ENCODE measurements around the gene ARSG.
A peak's percentile ranks its signal among the peaks of the same experiment; 100 is the strongest.

The ARSG gene

DNA sequence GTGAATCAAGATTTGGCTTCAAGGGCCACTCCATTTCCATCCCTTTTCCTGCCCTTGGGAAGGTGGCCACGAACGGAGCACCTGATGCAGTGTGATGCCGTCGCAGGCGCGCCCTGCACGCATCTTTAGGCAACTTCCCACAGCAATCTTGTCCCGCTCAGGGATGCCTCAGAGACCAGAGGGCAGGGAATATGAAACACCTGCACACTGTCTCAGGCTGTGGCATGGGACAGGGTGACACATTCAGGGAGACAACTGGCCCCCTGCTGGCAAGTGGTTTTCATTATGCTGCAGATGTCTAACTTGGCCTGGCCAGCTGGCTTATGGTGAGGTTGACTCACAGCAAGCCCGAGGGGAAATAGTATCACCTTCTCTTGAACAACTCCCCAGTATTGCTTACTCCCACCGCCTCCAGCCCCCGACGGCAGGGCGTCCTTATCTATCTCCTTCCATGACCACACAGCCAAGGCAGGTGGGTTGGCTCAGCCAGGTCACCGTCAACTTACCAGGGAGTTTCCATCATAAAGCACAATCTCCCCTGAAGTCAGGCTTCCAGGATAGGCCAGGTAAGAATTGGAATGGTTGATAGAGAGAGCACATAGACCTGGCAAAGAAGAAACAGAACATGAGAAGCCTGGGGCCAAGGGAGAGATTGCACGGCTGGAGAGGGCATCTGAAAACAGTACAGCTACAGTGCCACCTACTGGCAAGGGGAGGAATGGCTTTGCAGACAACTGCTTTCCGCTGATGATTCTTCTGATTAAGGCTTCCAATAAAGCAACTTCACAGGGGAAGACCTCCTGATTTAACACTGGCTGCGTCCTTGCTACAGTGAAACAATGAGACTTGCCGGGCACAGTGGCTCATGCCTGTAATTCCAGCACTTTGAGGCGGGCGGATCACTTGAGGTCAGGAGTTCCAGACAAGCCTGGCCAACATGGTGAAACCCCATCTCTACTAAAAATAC, 144.9 kb downstream of the ARSG start:
- Histone ChIP-seq H2AFZ (ENCODE audit: low read depth, low read length, severe bottlenecking) (peak overlapping the region; percentile 46), H3K9ac (ENCODE audit: low read length) (no peak overlapping the region)

DNA sequence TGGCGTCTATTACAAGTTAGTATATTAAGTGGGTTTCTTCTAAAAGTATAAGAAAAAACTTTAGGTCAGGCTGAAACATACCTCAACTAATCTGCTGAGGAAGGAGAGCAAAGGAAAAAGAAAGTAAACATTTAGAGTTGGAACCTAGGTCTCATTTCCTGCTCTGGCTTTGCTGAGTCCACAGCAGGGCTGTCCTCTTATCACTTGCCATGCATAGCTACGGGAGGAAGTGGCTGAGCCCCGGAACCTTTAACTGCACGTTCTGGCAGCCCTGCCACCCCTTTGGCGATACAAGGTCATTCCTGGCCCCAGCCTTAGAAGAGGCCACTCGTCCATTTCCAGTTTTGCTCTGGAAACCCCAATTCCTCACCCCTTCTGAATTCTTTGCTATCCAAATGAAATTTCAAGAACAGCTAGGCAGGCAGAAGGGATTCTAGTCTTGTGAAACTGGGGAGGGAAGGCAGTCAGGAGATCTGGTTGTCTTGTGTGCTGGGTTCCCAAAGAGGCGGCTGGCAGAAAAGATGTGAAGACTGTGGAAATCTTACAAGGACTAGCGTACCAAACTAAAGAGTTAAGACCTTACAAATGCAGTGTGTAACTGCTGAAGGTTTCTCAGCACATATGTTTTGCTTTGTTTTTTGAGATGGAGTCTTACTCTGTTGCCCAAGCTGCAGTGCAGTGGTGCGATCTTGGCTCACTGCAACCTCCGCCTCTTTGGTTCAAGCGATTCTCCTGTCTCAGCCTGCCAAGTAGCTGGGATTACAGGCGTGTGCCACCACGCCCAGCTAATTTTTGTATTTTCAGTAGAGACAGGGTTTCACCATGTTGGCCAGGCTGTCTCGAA, 146.9 kb downstream of the ARSG start:
- Histone ChIP-seq H3K4me2 (ENCODE audit: low read depth, low read length, poor library complexity, severe bottlenecking) (peak overlapping the region; percentile 33), H3K36me3 (ENCODE audit: low read length) (no peaks in the 10 kb centered on the region), H3F3A (ENCODE audit: insufficient read depth) (0 out of 2 replicates have a peak, but pooled peaks cover 5% of the 10 kb centered on the region), H3K4me3 (ENCODE audit: insufficient read depth, low read length, poor library complexity, severe bottlenecking) (no peak overlapping the region), H3K9ac (ENCODE audit: low read length) (0 out of 2 replicates have a peak overlapping the region, but pooled peaks have one; percentile 14), H3K27ac (ENCODE audit: low read depth, low read length) (no peak overlapping the region), H2AFZ (ENCODE audit: low read depth, low read length, severe bottlenecking) (peak overlapping the region; percentile 32), H3K9me3 (ENCODE audit: insufficient read depth, low read length) (no peaks in the 10 kb centered on the region), H3K27me3 (ENCODE audit: low read length) (no peaks in the 10 kb centered on the region), H3K9me2 (replicated peaks; ENCODE audit: insufficient read depth, low read length) (no peaks in the 10 kb centered on the region), H4K20me1 (ENCODE audit: low read depth, low read length) (no peaks in the 10 kb centered on the region), H3K79me2 (ENCODE audit: insufficient read depth, low read length) (no peaks in the 10 kb centered on the region)
- TF ChIP-seq, protein P1, sequence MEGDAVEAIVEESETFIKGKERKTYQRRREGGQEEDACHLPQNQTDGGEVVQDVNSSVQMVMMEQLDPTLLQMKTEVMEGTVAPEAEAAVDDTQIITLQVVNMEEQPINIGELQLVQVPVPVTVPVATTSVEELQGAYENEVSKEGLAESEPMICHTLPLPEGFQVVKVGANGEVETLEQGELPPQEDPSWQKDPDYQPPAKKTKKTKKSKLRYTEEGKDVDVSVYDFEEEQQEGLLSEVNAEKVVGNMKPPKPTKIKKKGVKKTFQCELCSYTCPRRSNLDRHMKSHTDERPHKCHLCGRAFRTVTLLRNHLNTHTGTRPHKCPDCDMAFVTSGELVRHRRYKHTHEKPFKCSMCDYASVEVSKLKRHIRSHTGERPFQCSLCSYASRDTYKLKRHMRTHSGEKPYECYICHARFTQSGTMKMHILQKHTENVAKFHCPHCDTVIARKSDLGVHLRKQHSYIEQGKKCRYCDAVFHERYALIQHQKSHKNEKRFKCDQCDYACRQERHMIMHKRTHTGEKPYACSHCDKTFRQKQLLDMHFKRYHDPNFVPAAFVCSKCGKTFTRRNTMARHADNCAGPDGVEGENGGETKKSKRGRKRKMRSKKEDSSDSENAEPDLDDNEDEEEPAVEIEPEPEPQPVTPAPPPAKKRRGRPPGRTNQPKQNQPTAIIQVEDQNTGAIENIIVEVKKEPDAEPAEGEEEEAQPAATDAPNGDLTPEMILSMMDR (IDR thresholded peaks at IDR 0.05; ENCODE audit: insufficient read depth, low read length, poor library complexity, severe bottlenecking), result no peak
- TF ChIP-seq EZH2phosphoT487 (conservative IDR thresholded peaks at IDR 0.05; ENCODE audit: low read length), result no peak

More for the DNA sequence above, 144.9 kb downstream of the ARSG start:
- Histone ChIP-seq H3K9me2 (replicated peaks; ENCODE audit: insufficient read depth, low read length) (no peaks in the 10 kb centered on the region), H3K4me2 (ENCODE audit: low read depth, low read length, poor library complexity, severe bottlenecking) (peak overlapping the region; percentile 13), H3K27me3 (ENCODE audit: low read length) (no peaks in the 10 kb centered on the region), H3K36me3 (ENCODE audit: low read length) (no peaks in the 10 kb centered on the region), H3F3A (ENCODE audit: insufficient read depth) (0 out of 2 replicates have a peak, but pooled peaks cover 5% of the 10 kb centered on the region), H3K9me3 (ENCODE audit: insufficient read depth, low read length) (no peaks in the 10 kb centered on the region), H3K27ac (ENCODE audit: low read depth, low read length) (no peak overlapping the region), H3K79me2 (ENCODE audit: insufficient read depth, low read length) (no peaks in the 10 kb centered on the region), H3K4me3 (ENCODE audit: insufficient read depth, low read length, poor library complexity, severe bottlenecking) (no peak overlapping the region), H4K20me1 (ENCODE audit: low read depth, low read length) (no peaks in the 10 kb centered on the region)
- TF ChIP-seq, protein P1 (IDR thresholded peaks at IDR 0.05; ENCODE audit: insufficient read depth, low read length, poor library complexity, severe bottlenecking), result peak; percentile 73
- TF ChIP-seq EZH2phosphoT487 (conservative IDR thresholded peaks at IDR 0.05; ENCODE audit: low read length), result no peak

DNA sequence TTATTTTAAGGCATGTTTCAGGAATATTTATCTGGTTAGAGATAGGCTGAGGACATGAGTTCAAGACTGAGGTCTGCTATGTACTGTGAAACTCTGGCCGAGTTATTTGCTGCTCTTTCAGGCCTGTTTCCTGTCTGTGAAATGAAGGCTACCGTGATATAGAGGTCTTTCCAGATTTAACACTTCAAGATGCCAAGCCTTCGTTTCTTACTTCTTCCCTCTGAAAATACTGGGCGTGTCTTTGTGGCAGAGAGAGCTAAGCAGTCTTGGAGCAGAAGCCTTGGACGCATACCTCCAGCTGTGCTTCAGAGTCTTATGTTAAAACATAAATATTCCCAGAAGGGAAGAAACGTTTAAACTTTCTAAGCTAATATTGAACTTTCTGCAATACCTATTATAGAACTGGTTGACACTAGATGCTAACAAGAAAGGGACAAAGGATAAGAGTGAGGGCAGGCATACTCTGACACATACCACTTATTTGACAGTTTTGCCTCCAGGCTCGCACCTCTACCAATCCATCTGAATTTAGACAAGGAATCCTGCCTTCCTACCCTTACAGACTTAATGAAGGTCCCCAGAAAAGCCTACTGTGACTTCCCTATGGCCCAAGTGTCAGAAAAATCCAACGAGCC, 148.5 kb downstream of the ARSG start:
- H4K20me1 ChIP-seq (ENCODE audit: low read depth, low read length), result no peaks in the 10 kb centered on the region
- no peak overlapping the region for H2AFZ ChIP-seq (ENCODE audit: low read depth, low read length, severe bottlenecking)
- H3K4me2 ChIP-seq (ENCODE audit: low read depth, low read length, poor library complexity, severe bottlenecking), result no peak overlapping the region
- H3K4me3 ChIP-seq (ENCODE audit: insufficient read depth, low read length, poor library complexity, severe bottlenecking), result no peak overlapping the region
- no peaks in the 10 kb centered on the region for H3K36me3 ChIP-seq (ENCODE audit: low read length)
- H3F3A ChIP-seq (ENCODE audit: insufficient read depth), result 0 out of 2 replicates have a peak, but pooled peaks cover 5% of the 10 kb centered on the region
- H3K79me2 ChIP-seq (ENCODE audit: insufficient read depth, low read length), result no peaks in the 10 kb centered on the region
- no peak overlapping the region for H3K27ac ChIP-seq (ENCODE audit: low read depth, low read length)
- no peak overlapping the region for H3K9ac ChIP-seq (ENCODE audit: low read length)
- TF ChIP-seq, protein P1 (IDR thresholded peaks at IDR 0.05; ENCODE audit: insufficient read depth, low read length, poor library complexity, severe bottlenecking), result no peak
- no peak for TF ChIP-seq EZH2phosphoT487 (conservative IDR thresholded peaks at IDR 0.05; ENCODE audit: low read length)
- H3K27me3 ChIP-seq (ENCODE audit: low read length), result no peaks in the 10 kb centered on the region
- H3K9me3 ChIP-seq (ENCODE audit: insufficient read depth, low read length), result no peaks in the 10 kb centered on the region
- no peaks in the 10 kb centered on the region for H3K9me2 ChIP-seq (replicated peaks; ENCODE audit: insufficient read depth, low read length)

Measured in SU-DHL-6 (cell line).